Measurements from ENCODE around the gene DISC1.

- TF ChIP-seq CTCF (IDR thresholded peaks at IDR 0.05; ENCODE audit: insufficient read depth, low read length, poor library complexity, severe bottlenecking) (no peak), EZH2phosphoT487 (conservative IDR thresholded peaks at IDR 0.05; ENCODE audit: low read length) (no peak)
Observed at GRCh38 chr1:231592809-231593208, 33.8 kb upstream of the DISC1 start.
